8988T (cell line): ENCODE measurements around the gene DLX2.
"Not testable (repeated sequence)": the region's sequence is repeated elsewhere in the genome, so short reads cannot be mapped to it uniquely, and the experiment has no call there.

Experiments
- DNase-seq: peaks from one replicate; pipeline ENCODE4 v3.0.0; 2011

Gene DLX2

GRCh38 chr2:172102391-172103359 lies at the start of gene DLX2:
DLX2 (minus strand) TSS chr2:172102900; CDS start chr2:172102538, 362 bp downstream.
- peak; percentile 94 for DNase-seq

GRCh38 chr2:172147944-172148650 lies 45.4 kb upstream of the DLX2 start:
- no peak for DNase-seq

- no peak for DNase-seq
These were observed 41.1 kb upstream of the DLX2 start for GRCh38 chr2:172143817-172144216.

GRCh38 chr2:172138727-172139126 lies 36.0 kb upstream of the DLX2 start:
- DNase-seq, result not testable (repeated sequence)

GRCh38 chr2:172137943-172138342 lies 35.2 kb upstream of the DLX2 start:
- DNase-seq, result no peak

- no peak for DNase-seq
These were observed 34.4 kb upstream of the DLX2 start for GRCh38 chr2:172137109-172137508.

- no peak for DNase-seq
These were observed 32.7 kb upstream of the DLX2 start for GRCh38 chr2:172135446-172135845.

- no peak for DNase-seq
These were observed 31.6 kb upstream of the DLX2 start for GRCh38 chr2:172134270-172134669.

- no peak for DNase-seq
These were observed 29.2 kb upstream of the DLX2 start for GRCh38 chr2:172131713-172132555.

GRCh38 chr2:172129404-172129803 lies 26.7 kb upstream of the DLX2 start:
- no peak for DNase-seq

GRCh38 chr2:172128484-172128883 lies 25.8 kb upstream of the DLX2 start:
- DNase-seq, result no peak

- no peak for DNase-seq
These were observed 17.4 kb upstream of the DLX2 start for GRCh38 chr2:172120118-172120517.

GRCh38 chr2:172119089-172119488 lies 16.4 kb upstream of the DLX2 start:
- DNase-seq, result no peak

GRCh38 chr2:172116107-172116506 lies 13.4 kb upstream of the DLX2 start:
- DNase-seq, result no peak

GRCh38 chr2:172114579-172114978 lies 11.9 kb upstream of the DLX2 start:
- no peak for DNase-seq

- not testable (repeated sequence) for DNase-seq
These were observed 11.5 kb upstream of the DLX2 start for GRCh38 chr2:172114176-172114575.

GRCh38 chr2:172113617-172114016 lies 10.9 kb upstream of the DLX2 start:
- DNase-seq, result no peak

- DNase-seq, result peak; percentile 5
These were observed 7.5 kb upstream of the DLX2 start for GRCh38 chr2:172109988-172110811.

- DNase-seq, result peak; percentile 8
These were observed 6.7 kb upstream of the DLX2 start for GRCh38 chr2:172109256-172109987.

- no peak for DNase-seq
These were observed 5.9 kb upstream of the DLX2 start for GRCh38 chr2:172108587-172108930.
